Neural cell (in vitro differentiated cells): Measurements from ENCODE around the gene NTRK2. TPM values are rescaled to one million over a fixed set of nuclear protein-coding genes. Genes with fewer than 3 reads are reported as not detected.

Experiments used
- H2AFZ ChIP-seq: fragments of 200-600, 300-800 bp; sonication (generic), shearing (Covaris generic); 2 replicates; pipeline ENCODE4 v1.6.0; 2014; ENCODE audit warnings: low read depth, mild to moderate bottlenecking, antibody characterized with exemption, low read length, moderate library complexity
- H3F3A ChIP-seq: fragments of 200-600 bp; shearing (Covaris generic); 2 replicates; pipeline ENCODE4 v1.6.1; 2016; ENCODE audit warnings: mild to moderate bottlenecking, moderate library complexity, mixed read lengths, antibody characterized with exemption, low read length; ENCODE audit not compliant: insufficient read depth, poor library complexity, severe bottlenecking
- H3K27ac ChIP-seq: fragments of 200-600, 300-800 bp; sonication (generic), shearing (Covaris generic); 2 replicates; pipeline ENCODE4 v1.5.1; 2014; ENCODE audit warnings: mild to moderate bottlenecking, low read length, moderate library complexity
- H3K27me3 ChIP-seq: fragments of 300-800, 200-600 bp; sonication (generic), shearing (Covaris generic); 2 replicates; pipeline ENCODE4 v1.6.0; 2014; ENCODE audit warnings: mild to moderate bottlenecking, low read depth, low read length, moderate library complexity; ENCODE audit not compliant: insufficient read depth
- H3K36me3 ChIP-seq: fragments of 300-800, 200-600 bp; sonication (generic), shearing (Covaris generic); 2 replicates; pipeline ENCODE4 v1.5.1; 2014; ENCODE audit warnings: mild to moderate bottlenecking, antibody characterized with exemption, low read length, moderate library complexity; ENCODE audit not compliant: insufficient read depth
- H3K4me2 ChIP-seq: fragments of 300-800, 200-600 bp; sonication (generic), shearing (Covaris generic); 2 replicates; pipeline ENCODE4 v1.6.0; 2014; ENCODE audit warnings: mild to moderate bottlenecking, low read length
- H3K4me3 ChIP-seq: fragments of 300-800, 200-600 bp; sonication (generic), shearing (Covaris generic); 2 replicates; pipeline ENCODE4 v1.5.1; 2014; ENCODE audit warnings: mild to moderate bottlenecking, low read length, moderate library complexity
- H3K79me2 ChIP-seq: fragments of 200-600 bp; shearing (Covaris generic); replicated peaks from 2 replicates; pipeline ENCODE4 v1.6.0; 2014; ENCODE audit warnings: mild to moderate bottlenecking, low read length, moderate library complexity; ENCODE audit not compliant: insufficient read depth
- H3K9ac ChIP-seq: fragments of 300-800, 200-600 bp; sonication (generic), shearing (Covaris generic); 2 replicates; pipeline ENCODE4 v1.6.1; 2016; ENCODE audit warnings: mild to moderate bottlenecking, low read length, mixed read lengths
- H3K9me2 ChIP-seq: fragments of 200-600 bp; shearing (Covaris generic); 2 replicates; pipeline ENCODE4 v1.6.1; 2016; ENCODE audit warnings: mild to moderate bottlenecking, low read length, mixed read lengths; ENCODE audit not compliant: insufficient read depth
- H3K9me3 ChIP-seq: fragments of 200-600, 300-800 bp; sonication (generic), shearing (Covaris generic); 2 replicates; pipeline ENCODE4 v1.6.1; 2016; ENCODE audit warnings: mild to moderate bottlenecking, mixed run types, low read length, moderate library complexity, mixed read lengths
- H4K20me1 ChIP-seq: fragments of 200-600 bp; shearing (Covaris generic); 2 replicates; pipeline ENCODE4 v1.6.1; 2016; ENCODE audit warnings: mild to moderate bottlenecking, mixed run types; ENCODE audit not compliant: insufficient read depth
- CTCF ChIP-seq: fragments of 450-650 bp; IDR thresholded peaks from 2 replicates; pipeline ENCODE4 v1.5.1; 2014; ENCODE audit warnings: antibody characterized with exemption, mild to moderate bottlenecking, moderate library complexity; ENCODE audit not compliant: poor library complexity, severe bottlenecking
- EP300 ChIP-seq: fragments of 450-650 bp; conservative IDR thresholded peaks from 2 replicates; pipeline ENCODE4 v1.6.1; 2014; ENCODE audit warnings: antibody characterized with exemption, mild to moderate bottlenecking, moderate library complexity; ENCODE audit not compliant: poor library complexity, severe bottlenecking
- EZH2 ChIP-seq: fragments of 200-600, 300-800 bp; shearing (Covaris generic), sonication (generic); IDR thresholded peaks from 2 replicates; pipeline ENCODE4 v1.6.1; 2014; ENCODE audit warnings: antibody characterized with exemption, low read length, borderline replicate concordance, mild to moderate bottlenecking; ENCODE audit not compliant: insufficient read depth, poor library complexity, severe bottlenecking
- MXI1 ChIP-seq: fragments of 450-650 bp; conservative IDR thresholded peaks from 2 replicates; pipeline ENCODE4 v1.6.1; 2014; ENCODE audit warnings: antibody characterized with exemption, mild to moderate bottlenecking; ENCODE audit not compliant: poor library complexity, severe bottlenecking
- POLR2AphosphoS5 ChIP-seq: IDR thresholded peaks from 2 replicates; pipeline ENCODE4 v1.6.1; 2012
- RAD21 ChIP-seq: fragments of 450-650 bp; conservative IDR thresholded peaks from 2 replicates; pipeline ENCODE4 v1.6.1; 2014; ENCODE audit warnings: antibody characterized with exemption, mild to moderate bottlenecking, moderate library complexity
- REST ChIP-seq: IDR thresholded peaks from 2 replicates; pipeline ENCODE4 v1.6.1; 2012; ENCODE audit warnings: borderline replicate concordance
- SMC3 ChIP-seq: fragments of 450-650 bp; conservative IDR thresholded peaks from 2 replicates; pipeline ENCODE4 v1.6.1; 2014; ENCODE audit warnings: antibody characterized with exemption, mild to moderate bottlenecking, moderate library complexity; ENCODE audit not compliant: poor library complexity
- TAF1 ChIP-seq: IDR thresholded peaks from 2 replicates; pipeline ENCODE4 v1.6.1; 2012; ENCODE audit warnings: low read depth
- polyA plus RNA-seq: library from polyadenylated mRNA; depleted of rRNA; stranded (reverse); fragments of >200 nt; gene quantifications from 2 replicates; pipeline ENCODE4 v1.2.3, GENCODE V29; 2014

The NTRK2 gene
- polyA plus RNA-seq, 1 donor from 2014 or later, result 14.2 TPM

GRCh38 chr9:84780385-84780784 lies 110.9 kb downstream of the NTRK2 start:
- H3K9me3 ChIP-seq, result no peaks in the 10 kb centered on the region
- H3K4me3 ChIP-seq, result no peak overlapping the region
- H3K4me2 ChIP-seq, result no peak overlapping the region
- H3K79me2 ChIP-seq, result no peaks in the 10 kb centered on the region
- H3K36me3 ChIP-seq, result no peaks in the 10 kb centered on the region
- no peaks in the 10 kb centered on the region for H3F3A ChIP-seq
- H2AFZ ChIP-seq, result no peak overlapping the region
- H3K27me3 ChIP-seq, result no peaks in the 10 kb centered on the region
- TF ChIP-seq POLR2AphosphoS5, result no peak
- no peak for TF ChIP-seq MXI1
- no peak for TF ChIP-seq SMC3
- TF ChIP-seq REST, result no peak
- TF ChIP-seq CTCF, result no peak
- TF ChIP-seq EP300, result no peak
- TF ChIP-seq EZH2, result no peak
- TF ChIP-seq TAF1, result no peak
- no peak for TF ChIP-seq RAD21
- H4K20me1 ChIP-seq, result no peaks in the 10 kb centered on the region
- no peaks in the 10 kb centered on the region for H3K9me2 ChIP-seq
- no peak overlapping the region for H3K9ac ChIP-seq
- H3K27ac ChIP-seq, result no peak overlapping the region

GRCh38 chr9:84781458-84781857 lies 111.9 kb downstream of the NTRK2 start:
- Histone ChIP-seq H3K79me2 (no peaks in the 10 kb centered on the region), H3K27ac (no peak overlapping the region), H3K4me2 (no peak overlapping the region), H3K27me3 (no peaks in the 10 kb centered on the region), H3F3A (no peaks in the 10 kb centered on the region), H3K9me2 (no peaks in the 10 kb centered on the region), H3K9ac (no peak overlapping the region), H3K4me3 (no peak overlapping the region), H4K20me1 (no peaks in the 10 kb centered on the region), H3K36me3 (no peaks in the 10 kb centered on the region), H3K9me3 (no peaks in the 10 kb centered on the region), H2AFZ (no peak overlapping the region)
- TF ChIP-seq RAD21, result no peak
- no peak for TF ChIP-seq MXI1
- peak; percentile 26 for TF ChIP-seq CTCF
- no peak for TF ChIP-seq REST
- no peak for TF ChIP-seq EP300
- TF ChIP-seq POLR2AphosphoS5, result no peak
